Midbrain (tissue), 1 donor: ENCODE measurements around the gene FES.

Experiments
- DNase-seq: peaks from one replicate; lab custom pipeline; 2025; lab: John Stamatoyannopoulos, UW

The FES gene

DNA sequence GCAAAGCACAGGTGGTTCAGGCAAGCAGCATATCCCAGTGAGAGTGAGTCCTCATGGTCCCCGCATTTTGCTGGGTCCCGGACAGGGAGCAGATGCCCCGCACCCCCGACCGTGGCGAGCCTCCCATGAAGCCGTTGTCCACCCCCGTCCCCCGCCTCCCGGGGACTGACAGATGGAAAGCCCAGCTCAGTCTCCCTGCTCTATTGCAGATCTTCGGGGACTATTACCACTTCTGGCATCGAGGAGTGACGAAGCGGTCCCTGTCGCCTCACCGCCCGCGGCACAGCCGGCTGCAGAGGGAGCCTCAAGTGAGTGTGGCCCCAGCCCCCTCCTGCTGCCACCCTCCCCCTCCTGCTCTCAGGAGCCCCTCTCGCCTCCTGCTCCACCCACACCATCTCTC is 8.3 kb upstream of the FES start:
- DNase-seq, result no peak

GRCh38 chr15:90876512-90877170 is 7.7 kb upstream of the FES start:
- DNase-seq, result no peak

GRCh38 chr15:90877315-90877714 is 7.0 kb upstream of the FES start:
- no peak for DNase-seq

- no peak for DNase-seq
Measured at GRCh38 chr15:90877996-90878395, 6.3 kb upstream of the FES start.

GRCh38 chr15:90878660-90879059 is 5.6 kb upstream of the FES start:
- DNase-seq, result no peak

DNA sequence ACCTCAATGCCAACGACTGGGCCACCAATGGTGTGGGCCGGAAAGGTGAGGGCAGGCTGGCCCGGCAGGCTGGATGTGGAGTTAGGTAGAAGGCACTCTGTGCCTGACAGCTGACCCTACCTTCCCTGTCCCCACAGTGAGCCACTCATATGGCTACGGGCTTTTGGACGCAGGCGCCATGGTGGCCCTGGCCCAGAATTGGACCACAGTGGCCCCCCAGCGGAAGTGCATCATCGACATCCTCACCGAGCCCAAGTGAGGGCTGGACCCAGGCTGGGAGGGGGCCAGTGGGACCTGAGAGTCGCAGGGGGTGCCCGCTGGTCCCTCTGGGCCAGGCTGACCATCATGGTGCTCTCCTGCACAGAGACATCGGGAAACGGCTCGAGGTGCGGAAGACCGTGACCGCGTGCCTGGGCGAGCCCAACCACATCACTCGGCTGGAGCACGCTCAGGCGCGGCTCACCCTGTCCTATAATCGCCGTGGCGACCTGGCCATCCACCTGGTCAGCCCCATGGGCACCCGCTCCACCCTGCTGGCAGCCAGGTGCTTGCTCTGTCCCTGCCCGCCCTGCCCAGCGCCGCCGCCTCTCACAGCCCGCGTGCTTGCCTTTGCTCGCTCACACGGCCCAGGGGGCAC is 4.5 kb upstream of the FES start:
- no peak for DNase-seq

DNA sequence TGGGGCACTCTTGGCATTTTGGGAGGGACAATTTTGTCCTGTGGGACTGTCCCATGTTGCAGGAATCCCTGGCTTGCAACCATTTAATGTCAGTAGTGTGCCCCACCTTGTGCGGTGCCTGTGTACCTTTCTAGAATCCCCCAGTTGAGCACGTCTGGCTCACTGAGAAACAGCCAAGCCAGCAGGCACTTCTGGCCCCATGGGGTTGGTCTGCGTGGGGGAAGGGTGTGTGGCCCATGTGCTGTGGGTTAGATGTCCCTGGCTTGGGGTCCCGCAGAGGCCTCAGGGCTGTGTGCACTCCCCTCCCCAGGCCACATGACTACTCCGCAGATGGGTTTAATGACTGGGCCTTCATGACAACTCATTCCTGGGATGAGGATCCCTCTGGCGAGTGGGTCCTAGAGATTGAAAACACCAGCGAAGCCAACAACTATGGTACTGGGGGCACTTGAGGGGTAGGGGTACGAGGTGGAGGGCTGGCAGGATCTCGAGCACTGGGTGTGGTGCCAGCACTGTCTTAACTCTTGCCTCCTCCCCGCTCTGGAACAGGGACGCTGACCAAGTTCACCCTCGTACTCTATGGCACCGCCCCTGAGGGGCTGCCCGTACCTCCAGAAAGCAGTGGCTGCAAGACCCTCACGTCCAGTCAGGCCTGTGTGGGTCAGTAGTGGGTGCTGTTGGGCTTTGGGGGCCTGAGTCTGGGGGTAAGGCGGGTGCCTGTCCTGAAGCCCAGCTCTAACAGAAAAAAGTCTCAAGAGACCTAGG is 3.7 kb upstream of the FES start:
- DNase-seq, result no peak

- no peak for DNase-seq
Measured at GRCh38 chr15:90881181-90881977, 2.9 kb upstream of the FES start.

DNA sequence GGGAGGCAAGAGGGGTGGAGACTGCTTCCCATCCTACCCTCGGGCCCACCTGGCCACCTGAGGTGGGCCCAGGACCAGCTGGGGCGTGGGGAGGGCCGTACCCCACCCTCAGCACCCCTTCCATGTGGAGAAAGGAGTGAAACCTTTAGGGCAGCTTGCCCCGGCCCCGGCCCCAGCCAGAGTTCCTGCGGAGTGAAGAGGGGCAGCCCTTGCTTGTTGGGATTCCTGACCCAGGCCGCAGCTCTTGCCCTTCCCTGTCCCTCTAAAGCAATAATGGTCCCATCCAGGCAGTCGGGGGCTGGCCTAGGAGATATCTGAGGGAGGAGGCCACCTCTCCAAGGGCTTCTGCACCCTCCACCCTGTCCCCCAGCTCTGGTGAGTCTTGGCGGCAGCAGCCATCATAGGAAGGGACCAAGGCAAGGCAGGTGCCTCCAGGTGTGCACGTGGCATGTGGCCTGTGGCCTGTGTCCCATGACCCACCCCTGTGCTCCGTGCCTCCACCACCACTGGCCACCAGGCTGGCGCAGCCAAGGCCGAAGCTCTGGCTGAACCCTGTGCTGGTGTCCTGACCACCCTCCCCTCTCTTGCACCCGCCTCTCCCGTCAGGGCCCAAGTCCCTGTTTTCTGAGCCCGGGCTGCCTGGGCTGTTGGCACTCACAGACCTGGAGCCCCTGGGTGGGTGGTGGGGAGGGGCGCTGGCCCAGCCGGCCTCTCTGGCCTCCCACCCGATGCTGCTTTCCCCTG is 2.2 kb upstream of the FES start:
- no peak for DNase-seq

GRCh38 chr15:90882781-90883525 is 1.4 kb upstream of the FES start:
- DNase-seq, result no peak

- no peak for DNase-seq
Measured at GRCh38 chr15:90883526-90883975, 753 bp upstream of the FES start.

DNA sequence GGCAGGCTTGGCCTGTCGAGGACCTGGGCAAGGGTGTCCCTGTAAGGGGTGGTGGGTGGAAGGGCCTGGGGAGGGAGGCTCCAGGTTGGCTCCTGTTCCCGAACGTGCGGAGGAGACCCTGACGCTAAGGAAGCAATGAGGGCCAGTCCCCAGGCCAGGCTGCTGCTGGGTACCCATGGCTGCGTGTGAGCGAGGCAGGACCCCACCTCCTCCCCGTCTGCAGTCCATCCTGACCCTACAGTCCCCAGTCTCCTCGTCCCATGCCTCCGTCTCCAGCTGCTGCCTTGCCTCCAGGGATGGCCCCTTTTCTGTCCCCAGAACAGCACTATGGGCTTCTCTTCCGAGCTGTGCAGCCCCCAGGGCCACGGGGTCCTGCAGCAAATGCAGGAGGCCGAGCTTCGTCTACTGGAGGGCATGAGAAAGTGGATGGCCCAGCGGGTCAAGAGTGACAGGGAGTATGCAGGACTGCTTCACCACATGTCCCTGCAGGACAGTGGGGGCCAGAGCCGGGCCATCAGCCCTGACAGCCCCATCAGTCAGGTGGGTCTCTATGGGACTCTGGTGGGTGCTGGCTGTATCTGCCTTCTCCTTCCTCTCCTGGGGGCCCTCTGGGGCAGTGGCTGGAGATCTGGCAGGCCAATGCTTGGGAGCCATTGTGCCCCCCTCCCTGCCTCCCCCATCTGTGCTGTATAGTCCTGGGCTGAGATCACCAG is 571 bp downstream of the FES start:
- DNase-seq, result no peak

DNA sequence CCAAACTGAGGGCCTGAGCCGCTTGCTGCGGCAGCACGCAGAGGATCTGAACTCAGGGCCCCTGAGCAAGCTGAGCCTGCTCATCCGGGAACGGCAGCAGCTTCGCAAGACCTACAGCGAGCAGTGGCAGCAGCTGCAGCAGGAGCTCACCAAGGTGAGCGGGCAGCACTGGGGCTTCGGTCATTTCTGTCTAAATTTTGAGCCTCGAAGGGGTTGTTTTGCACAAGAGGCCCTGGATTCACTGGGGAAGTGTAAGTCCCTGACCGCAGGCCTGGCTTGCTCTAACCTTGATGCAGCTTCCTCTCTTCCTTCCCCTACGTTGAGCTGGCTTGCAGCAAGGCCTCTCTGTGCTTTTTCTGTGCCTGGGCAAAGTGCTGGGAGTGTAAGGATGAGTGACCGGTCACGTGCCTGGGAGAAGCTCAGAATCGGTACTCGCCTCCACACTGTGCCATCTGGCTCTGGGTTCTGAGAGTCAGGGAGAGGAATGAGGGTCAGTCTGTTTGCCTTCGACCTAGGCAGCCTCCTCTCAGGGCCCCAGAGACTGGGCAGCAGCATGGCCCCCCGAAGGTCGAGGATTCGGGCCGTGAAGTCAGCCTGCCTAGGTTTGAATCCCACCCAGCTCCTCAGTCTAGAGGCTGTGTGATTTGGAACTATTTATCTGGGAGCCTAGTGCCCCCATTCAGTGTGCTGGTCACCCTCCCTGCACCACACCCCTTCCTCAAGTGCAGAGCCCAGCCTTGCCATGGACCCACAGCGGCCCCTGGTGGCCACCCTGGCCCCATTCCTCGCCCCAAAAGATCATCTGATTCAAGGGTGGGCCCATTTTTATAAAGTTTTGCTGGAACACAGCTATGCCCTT is 1.4 kb downstream of the FES start:
- peak; percentile 57 for DNase-seq

- no peak for DNase-seq
Measured at GRCh38 chr15:90886291-90886614, 1.9 kb downstream of the FES start.

DNA sequence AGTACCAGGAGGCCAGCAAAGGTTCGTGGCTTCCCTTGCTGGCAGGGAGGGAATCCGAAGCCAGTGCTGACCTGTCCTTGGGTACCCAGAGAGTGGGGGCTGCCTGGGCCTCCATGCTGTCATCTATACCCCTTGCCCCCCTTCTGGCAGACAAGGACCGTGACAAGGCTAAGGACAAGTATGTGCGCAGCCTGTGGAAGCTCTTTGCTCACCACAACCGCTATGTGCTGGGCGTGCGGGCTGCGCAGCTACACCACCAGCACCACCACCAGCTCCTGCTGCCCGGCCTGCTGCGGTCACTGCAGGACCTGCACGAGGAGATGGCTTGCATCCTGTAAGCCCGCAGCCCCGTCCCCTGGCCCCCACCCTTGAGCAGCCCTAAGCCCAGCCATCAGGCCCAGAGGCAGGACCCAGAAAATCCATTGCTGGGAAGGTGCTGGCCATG is 2.8 kb downstream of the FES start:
- DNase-seq, result no peak

- no peak for DNase-seq
Measured at GRCh38 chr15:90889313-90889730, 5.0 kb downstream of the FES start.

DNA sequence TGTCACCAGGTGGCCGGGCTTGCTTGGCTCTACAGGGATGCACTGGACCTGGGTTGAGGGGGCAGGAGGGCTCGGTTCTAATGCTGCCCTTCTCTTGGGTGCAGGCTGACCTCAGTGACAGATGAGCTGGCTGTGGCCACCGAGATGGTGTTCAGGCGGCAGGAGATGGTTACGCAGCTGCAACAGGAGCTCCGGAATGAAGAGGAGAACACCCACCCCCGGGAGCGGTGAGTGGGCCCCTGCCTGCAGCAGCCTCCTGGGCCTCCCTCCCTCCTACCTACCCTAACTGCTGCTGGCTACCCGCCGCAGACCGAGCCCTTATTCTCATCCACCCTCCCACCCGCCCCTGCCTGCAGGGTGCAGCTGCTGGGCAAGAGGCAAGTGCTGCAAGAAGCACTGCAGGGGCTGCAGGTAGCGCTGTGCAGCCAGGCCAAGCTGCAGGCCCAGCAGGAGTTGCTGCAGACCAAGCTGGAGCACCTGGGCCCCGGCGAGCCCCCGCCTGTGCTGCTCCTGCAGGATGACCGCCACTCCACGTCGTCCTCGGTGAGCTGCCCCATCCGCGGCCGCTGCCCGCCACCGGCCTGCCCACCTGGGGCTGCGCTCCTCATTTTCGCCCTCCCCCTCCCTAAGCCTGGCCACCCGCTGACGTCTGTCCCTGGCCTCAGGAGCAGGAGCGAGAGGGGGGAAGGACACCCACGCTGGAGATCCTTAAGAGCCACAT is 5.6 kb downstream of the FES start:
- DNase-seq, result no peak

GRCh38 chr15:90890839-90891238 is 6.5 kb downstream of the FES start:
- no peak for DNase-seq
